ENCODE measurements around the gene YPEL1. TPM values are rescaled to one million over a fixed set of nuclear protein-coding genes. Genes with fewer than 3 reads are reported as not detected.

The YPEL1 gene
- total and polyA plus RNA-seq, 2 of the 13 experiments (the other 11 are each of a cell fraction or from before 2014, with no cell fraction given): 0.33 to 2.5 TPM

DNA sequence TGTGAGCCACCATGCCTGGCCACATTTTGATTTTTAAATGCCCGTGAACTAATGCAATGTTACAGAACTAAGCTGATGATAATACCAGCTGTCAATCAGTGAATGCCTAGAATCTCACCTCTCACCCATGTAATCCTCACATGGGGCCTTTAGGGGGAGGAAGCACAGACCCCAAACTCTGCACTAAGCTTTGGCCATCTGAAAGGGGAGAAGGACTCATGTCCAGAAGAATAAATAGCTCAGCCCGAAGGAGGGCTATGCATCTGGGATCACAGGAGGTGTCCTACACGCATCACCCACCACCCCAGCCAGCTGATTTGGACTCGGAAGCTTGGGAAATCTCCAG lies 36.0 kb upstream of the YPEL1 start:
- no peaks in the 10 kb centered on the region for H4K20me1 ChIP-seq (ENCODE audit: insufficient read depth, low read length)
- no peak overlapping the region for H3K4me3 ChIP-seq (replicated peaks in 1 of 3; ENCODE audit: insufficient read depth in 1 of 3, low read depth in 2 of 3, low read length in 3 of 3)
- TF ChIP-seq ZBTB3 (CRISPR knock-in tag; IDR thresholded peaks at IDR 0.05; ENCODE audit: borderline replicate concordance, low read depth) (no peak), ZNF510 (CRISPR knock-in tag; IDR thresholded peaks at IDR 0.05; ENCODE audit: low read depth) (no peak), ATAD3A (CRISPR knock-in tag; IDR thresholded peaks at IDR 0.05) (no peak), ADNP (CRISPR knock-in tag; IDR thresholded peaks at IDR 0.05) (no peak), SYNCRIP (IDR thresholded peaks at IDR 0.05; ENCODE audit: insufficient read depth, low read depth, low read length) (no peak), CBX2 (IDR thresholded peaks at IDR 0.05; ENCODE audit: low read depth, low read length) (no peak), CBX2 (CRISPR knock-in tag; IDR thresholded peaks at IDR 0.05; ENCODE audit: low read depth) (no peak), NFYC (CRISPR knock-in tag; IDR thresholded peaks at IDR 0.05) (no peak), ZNF577 (CRISPR knock-in tag; IDR thresholded peaks at IDR 0.05; ENCODE audit: borderline replicate concordance, low read depth) (no peak), ZBTB7A (CRISPR knock-in tag; IDR thresholded peaks at IDR 0.05) (no peak), MEIS1 (CRISPR knock-in tag; IDR thresholded peaks at IDR 0.05; ENCODE audit: borderline replicate concordance) (no peak), BORCS8-MEF2B (CRISPR knock-in tag; IDR thresholded peaks at IDR 0.05) (no peak), MAFG (CRISPR knock-in tag; IDR thresholded peaks at IDR 0.05) (no peak), ZNF44 (CRISPR knock-in tag; IDR thresholded peaks at IDR 0.05) (no peak), TBL1XR1 (IDR thresholded peaks at IDR 0.05; ENCODE audit: borderline replicate concordance, low read length, partially characterized antibody) (no peak), IRF2 (CRISPR knock-in tag; IDR thresholded peaks at IDR 0.05) (no peak)
- H3K4me2 ChIP-seq (ENCODE audit: low read depth, low read length): no peak overlapping the region
- no peak overlapping the region for H2AFZ ChIP-seq (ENCODE audit: low read length)
- CTCF ChIA-PET (ENCODE audit: low intra/inter-chr PET ratio, low total read pairs): no interaction called here
- in situ Hi-C loops (cut with HindIII; ENCODE audit: extremely low pct_ligation_motif_present, low pct_unique_long_range_greater_than_20kb) (no loop called here), intact Hi-C loops (cut with micrococcal nuclease; ENCODE audit: unreplicated experiment) (no loop called here)
- no TSS peak for BruUV-seq (replicated peaks)
- DNase-seq (ENCODE audit: low spot score): no peak
- FAIRE-seq: no peak
- H3K36me3 ChIP-seq (replicated peaks in 1 of 2; ENCODE audit: control insufficient read depth in 1 of 2, insufficient read depth in 2 of 2, low read length in 2 of 2): peaks cover 33 to 72% of the 10 kb centered on the region in 2 experiments; a peak in 4 of 5 replicates
- 95% methylated on average over 2 of the region's 4 CpGs for WGBS (ENCODE audit: low lambda C conversion rate)
- H3K27ac ChIP-seq (ENCODE audit: extremely low read length, insufficient read depth, low read length): no peak overlapping the region
- no peak overlapping the region for H3K9ac ChIP-seq (ENCODE audit: insufficient read depth, low read depth, low read length)
- no peak for ATAC-seq
- no peaks in the 10 kb centered on the region for H3K27me3 ChIP-seq (ENCODE audit: control insufficient read depth in 1 of 2, insufficient read depth in 2 of 2, low read length in 2 of 2)
- H3K79me2 ChIP-seq (ENCODE audit: insufficient read depth, low read length): no peaks in the 10 kb centered on the region
- POLR2A ChIA-PET: no interaction called here
- H3K4me1 ChIP-seq (ENCODE audit: insufficient read depth, low read length): no peaks in the 10 kb centered on the region
- no peaks in the 10 kb centered on the region for H3K9me3 ChIP-seq (ENCODE audit: low read length)

All from HepG2 (cell line).